ENCODE data around the gene TBC1D1.

The TBC1D1 gene

GRCh38 chr4:38060829-38061431 is 170.0 kb downstream of the TBC1D1 start:
- H3K9me3 Mint-ChIP-seq = no peaks in the 10 kb centered on the region
- peak overlapping the region; percentile 78 to 83 (median 83) for H3K27ac Mint-ChIP-seq
- peaks cover 39% of the 10 kb centered on the region for H3K4me1 Mint-ChIP-seq
- peaks cover 33% of the 10 kb centered on the region for H3K36me3 Mint-ChIP-seq (ENCODE audit: low read depth)
- H3K4me3 Mint-ChIP-seq = peak overlapping the region; percentile 3 to 9 (median 3)
- no peaks in the 10 kb centered on the region for H3K27me3 Mint-ChIP-seq (ENCODE audit: low read depth)
- no peak for TF ChIP-seq CTCF (IDR thresholded peaks at IDR 0.05; ENCODE audit: unreplicated experiment in 3 of 3)

GRCh38 chr4:38062088-38062775 is 171.3 kb downstream of the TBC1D1 start:
- peaks cover 22% of the 10 kb centered on the region for H3K36me3 Mint-ChIP-seq (ENCODE audit: low read depth)
- peak; percentile 85 to 90 (median 87) for TF ChIP-seq CTCF (IDR thresholded peaks at IDR 0.05; ENCODE audit: unreplicated experiment in 3 of 3)
- H3K4me3 Mint-ChIP-seq = peak overlapping the region; percentile 62 to 82 (median 79)
- H3K9me3 Mint-ChIP-seq = no peaks in the 10 kb centered on the region
- no peaks in the 10 kb centered on the region for H3K27me3 Mint-ChIP-seq (ENCODE audit: low read depth)
- H3K4me1 Mint-ChIP-seq = peaks cover 39% of the 10 kb centered on the region
- peak overlapping the region; percentile 72 to 87 (median 83) for H3K27ac Mint-ChIP-seq

GRCh38 chr4:38062776-38063097 is 171.9 kb downstream of the TBC1D1 start:
- H3K4me3 Mint-ChIP-seq = peak overlapping the region in 1 of 3 experiments; percentile 8
- no peaks in the 10 kb centered on the region for H3K9me3 Mint-ChIP-seq
- no peak for TF ChIP-seq CTCF (IDR thresholded peaks at IDR 0.05; ENCODE audit: unreplicated experiment in 3 of 3)
- H3K4me1 Mint-ChIP-seq = peaks cover 39% of the 10 kb centered on the region
- H3K27me3 Mint-ChIP-seq (ENCODE audit: low read depth) = no peaks in the 10 kb centered on the region
- peaks cover 22% of the 10 kb centered on the region for H3K36me3 Mint-ChIP-seq (ENCODE audit: low read depth)
- H3K27ac Mint-ChIP-seq = peak overlapping the region; percentile 21 to 83 (median 72)

- Mint-ChIP-seq H3K27ac (no peak overlapping the region), H3K4me3 (no peak overlapping the region), H3K9me3 (no peaks in the 10 kb centered on the region), H3K4me1 (peaks cover 34% of the 10 kb centered on the region), H3K36me3 (ENCODE audit: low read depth) (peaks cover 28% of the 10 kb centered on the region), H3K27me3 (ENCODE audit: low read depth) (no peaks in the 10 kb centered on the region)
- TF ChIP-seq CTCF (IDR thresholded peaks at IDR 0.05; ENCODE audit: unreplicated experiment in 3 of 3) = no peak
Observed at GRCh38 chr4:38065176-38065575, 174.3 kb downstream of the TBC1D1 start.

- Mint-ChIP-seq H3K36me3 (ENCODE audit: low read depth) (peaks cover 25% of the 10 kb centered on the region), H3K27ac (no peak overlapping the region), H3K9me3 (no peaks in the 10 kb centered on the region), H3K4me3 (no peak overlapping the region), H3K27me3 (ENCODE audit: low read depth) (no peaks in the 10 kb centered on the region), H3K4me1 (peaks cover 30% of the 10 kb centered on the region)
- no peak for TF ChIP-seq CTCF (IDR thresholded peaks at IDR 0.05; ENCODE audit: unreplicated experiment in 3 of 3)
Observed at GRCh38 chr4:38065900-38066299, 175.0 kb downstream of the TBC1D1 start.

GRCh38 chr4:38067499-38067898 is 176.6 kb downstream of the TBC1D1 start:
- H3K4me3 Mint-ChIP-seq = no peak overlapping the region
- peaks cover 18% of the 10 kb centered on the region for H3K4me1 Mint-ChIP-seq
- H3K27me3 Mint-ChIP-seq (ENCODE audit: low read depth) = no peaks in the 10 kb centered on the region
- H3K27ac Mint-ChIP-seq = no peak overlapping the region
- TF ChIP-seq CTCF (IDR thresholded peaks at IDR 0.05; ENCODE audit: unreplicated experiment in 3 of 3) = no peak
- peaks cover 31% of the 10 kb centered on the region for H3K36me3 Mint-ChIP-seq (ENCODE audit: low read depth)
- H3K9me3 Mint-ChIP-seq = no peaks in the 10 kb centered on the region

Data from nephron (organoid).